Activated effector memory CD4-positive, alpha-beta T cell treated with anti-CD3 and anti-CD28 coated beads, Interleukin-2, amount 50 U/mL, for 16 hours (primary cell): Measurements from ENCODE around the gene ZDHHC14.
A peak's percentile ranks its signal among the peaks of the same experiment; 100 is the strongest.
"Not testable (repeated sequence)": the region's sequence is repeated elsewhere in the genome, so short reads cannot be mapped to it uniquely, and the experiment has no call there.

Experiments
- DNase-seq: peaks from one replicate; pipeline ENCODE4 v3.0.0-alpha.2; 2020

The ZDHHC14 gene

GRCh38 chr6:157381631-157382621 lies 936 bp downstream of the ZDHHC14 start:
- DNase-seq, result peak; percentile 87

DNA sequence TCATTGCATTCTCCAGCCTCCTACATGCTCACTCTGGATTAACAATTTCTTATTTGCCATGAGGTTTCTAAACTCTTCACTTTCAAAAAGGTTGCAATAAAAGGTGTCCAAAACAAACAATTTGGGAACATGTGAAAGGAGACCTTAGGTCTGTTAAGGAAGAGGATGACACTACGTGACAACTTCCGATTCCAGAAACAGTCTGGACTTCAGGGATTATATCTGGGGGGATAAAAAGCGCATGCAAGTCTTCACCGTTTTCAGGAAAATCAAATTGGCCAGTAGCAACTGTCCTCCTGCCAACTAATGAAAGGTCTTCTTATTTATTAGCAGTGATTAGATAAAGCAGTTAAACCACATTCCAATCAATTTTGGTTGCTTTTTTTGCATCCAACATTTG lies 1.8 kb downstream of the ZDHHC14 start:
- no peak for DNase-seq

- no peak for DNase-seq
Measured at GRCh38 chr6:157383471-157383870, 2.5 kb downstream of the ZDHHC14 start.

- not testable (repeated sequence) for DNase-seq
Measured at GRCh38 chr6:157384962-157385361, 4.0 kb downstream of the ZDHHC14 start.

DNA sequence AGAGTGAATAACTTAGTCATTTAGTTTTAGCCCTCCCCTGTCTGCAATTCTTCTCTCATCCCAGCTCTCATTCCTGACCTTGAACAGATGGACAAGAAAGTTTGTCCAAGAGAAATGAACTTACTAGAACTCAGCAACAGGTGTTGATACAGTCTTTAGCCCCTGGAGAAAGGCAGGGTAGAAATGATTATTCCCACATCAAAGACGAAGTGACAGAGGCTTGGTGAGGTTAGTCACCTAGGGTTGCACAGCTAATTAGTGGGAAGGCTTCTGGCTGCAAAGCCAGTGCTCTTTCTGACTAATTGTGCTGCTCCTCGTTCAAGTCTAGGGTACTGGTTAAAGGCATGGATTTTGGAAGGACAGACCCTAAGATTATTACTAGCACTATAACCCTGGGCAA lies 4.5 kb downstream of the ZDHHC14 start:
- no peak for DNase-seq

GRCh38 chr6:157386023-157386422 lies 5.0 kb downstream of the ZDHHC14 start:
- no peak for DNase-seq

- no peak for DNase-seq
Measured at GRCh38 chr6:157386454-157386853, 5.5 kb downstream of the ZDHHC14 start.

DNA sequence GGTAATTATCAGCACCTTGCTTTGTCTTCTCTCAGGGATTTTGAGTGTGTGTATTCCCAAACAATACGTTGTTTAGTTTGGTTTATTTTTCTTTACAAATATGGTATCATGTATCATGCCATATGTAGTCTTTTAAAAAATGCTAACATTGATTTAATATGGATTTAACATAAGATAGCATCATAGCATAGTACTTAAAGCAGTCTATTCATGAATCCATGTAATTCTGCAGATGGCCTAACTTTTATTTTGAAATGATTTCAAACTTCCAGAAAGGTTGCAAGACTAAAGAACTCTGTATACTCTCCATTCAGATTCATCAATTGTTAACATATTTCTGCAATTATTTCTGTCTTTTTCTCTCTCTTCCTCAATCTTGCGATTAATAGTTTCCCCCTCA lies 7.9 kb downstream of the ZDHHC14 start:
- DNase-seq, result no peak

DNA sequence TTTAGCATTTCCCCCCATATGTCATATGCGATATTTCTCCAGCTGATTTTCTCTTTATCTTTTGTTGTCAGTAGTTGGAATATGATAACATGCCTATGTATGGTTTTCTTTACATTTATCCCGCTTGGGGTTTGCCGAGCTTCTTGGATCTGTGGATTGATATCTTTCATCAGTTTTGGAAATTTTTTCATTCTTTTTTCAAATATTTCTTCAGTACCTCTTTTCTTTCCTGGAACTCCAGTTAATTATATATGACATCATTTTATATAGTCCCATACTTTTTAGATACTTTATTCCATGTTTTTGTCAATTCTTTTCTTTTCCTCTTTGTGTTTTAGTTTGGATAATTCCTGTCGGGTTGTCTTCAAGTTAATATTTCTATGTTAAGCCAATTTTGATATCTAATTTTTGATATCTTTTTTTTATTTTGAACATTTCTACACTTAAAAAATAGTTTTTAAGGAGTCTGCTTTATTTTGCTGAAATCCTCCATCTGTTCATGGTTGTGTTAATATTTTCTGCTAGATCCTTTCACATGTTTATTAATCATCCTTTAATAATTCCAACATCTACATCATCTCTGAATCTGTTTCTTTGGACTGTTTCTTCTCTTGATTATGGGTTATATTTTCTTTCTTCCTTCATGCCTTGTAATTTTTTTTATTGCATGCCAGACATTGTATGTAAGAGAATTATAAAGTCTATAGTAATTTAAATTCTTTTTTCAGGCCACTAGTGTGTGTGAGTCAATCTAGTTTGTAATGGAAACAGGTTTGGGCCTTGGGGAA lies 9.5 kb downstream of the ZDHHC14 start:
- no peak for DNase-seq

- DNase-seq, result no peak
Measured at GRCh38 chr6:157392927-157393668, 12.1 kb downstream of the ZDHHC14 start.

DNA sequence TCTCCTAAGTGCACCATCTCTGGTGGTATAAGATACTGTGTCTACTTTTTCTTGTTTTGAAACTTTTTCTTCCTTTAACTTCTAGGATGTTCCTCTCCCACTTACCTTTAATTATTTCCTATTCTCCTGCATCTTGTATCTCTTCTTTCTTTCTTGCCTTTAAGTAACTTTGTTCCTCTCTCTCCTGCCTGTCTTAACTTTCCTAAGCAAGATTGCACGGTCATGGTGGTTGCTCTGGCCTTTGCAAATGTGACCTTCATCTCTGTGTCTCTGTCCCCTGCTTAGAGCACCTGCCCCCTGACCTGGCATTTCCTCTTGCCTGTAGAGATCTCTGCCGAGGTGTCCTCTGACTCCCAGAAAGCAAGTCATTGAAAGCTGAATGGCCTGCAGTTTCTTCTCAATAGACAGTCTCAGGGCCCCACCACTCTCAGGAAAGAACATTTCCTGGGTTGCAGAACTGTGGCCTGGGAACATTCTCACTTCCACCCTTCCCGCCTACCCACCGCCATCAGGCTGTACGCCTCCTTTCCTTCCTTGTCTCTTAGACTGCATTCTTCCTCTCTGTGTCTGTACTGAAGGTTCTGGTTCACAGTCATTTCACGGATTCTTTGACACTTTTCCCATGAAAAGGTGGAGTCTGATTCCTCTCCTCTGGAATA lies 12.8 kb downstream of the ZDHHC14 start:
- DNase-seq, result no peak

DNA sequence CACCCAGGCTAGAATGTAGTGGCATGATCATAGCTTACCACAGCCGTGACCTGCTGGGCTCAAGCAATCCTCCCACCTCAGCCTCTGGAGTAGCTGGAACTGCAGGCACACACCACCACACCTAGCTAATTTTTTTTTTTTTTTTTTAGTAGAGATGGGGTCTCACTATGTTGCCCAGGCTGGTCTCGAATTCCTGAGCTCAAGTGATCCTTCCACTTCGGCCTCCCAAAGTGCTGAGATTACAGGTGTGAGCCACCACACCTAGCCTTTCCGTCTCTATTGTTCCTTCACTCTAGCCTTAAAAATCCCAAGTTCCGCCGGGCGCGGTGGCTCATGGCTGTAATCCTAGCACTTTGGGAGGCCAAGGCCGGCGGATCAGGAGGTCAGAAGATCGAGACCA lies 14.2 kb downstream of the ZDHHC14 start:
- DNase-seq, result not testable (repeated sequence)

DNA sequence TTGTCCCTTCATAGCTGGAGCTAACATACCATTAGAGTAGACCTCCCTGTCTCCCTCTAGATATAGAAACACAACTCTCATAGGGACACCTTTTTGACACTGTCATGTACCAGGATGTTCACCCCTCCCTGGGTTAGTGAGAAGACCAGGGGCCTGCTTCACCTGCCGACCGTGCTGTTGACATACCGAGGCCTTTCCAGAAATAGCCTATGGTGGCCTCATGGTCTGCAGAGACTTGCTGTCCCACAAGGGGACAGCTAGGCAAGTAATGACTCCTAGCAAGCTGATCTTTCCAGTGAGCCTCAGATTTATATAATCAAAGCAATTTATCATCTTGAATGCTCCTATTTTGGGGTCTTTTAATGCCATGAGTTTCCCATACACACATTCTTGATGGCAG lies 15.0 kb downstream of the ZDHHC14 start:
- no peak for DNase-seq

DNA sequence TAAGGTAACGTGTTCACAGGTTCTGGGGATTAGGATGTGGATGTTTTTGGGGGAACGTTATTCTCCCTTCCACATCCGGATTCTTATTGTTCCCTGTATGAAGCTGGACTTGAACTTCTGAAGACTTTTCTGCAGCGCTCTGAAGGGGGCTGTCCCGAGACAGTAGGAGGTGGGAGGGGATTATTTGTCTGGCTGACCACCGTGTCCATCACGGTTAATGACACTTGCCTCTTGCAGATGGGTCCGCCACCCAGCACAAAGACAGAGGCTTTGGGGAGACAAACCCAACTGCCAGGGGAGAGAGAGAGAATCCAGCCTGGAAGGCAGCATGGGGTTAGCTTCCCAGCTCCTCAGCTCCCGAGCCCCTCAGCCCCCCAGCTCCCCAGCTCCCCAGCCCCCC lies 16.7 kb downstream of the ZDHHC14 start:
- no peak for DNase-seq

- DNase-seq, result no peak
Measured at GRCh38 chr6:157398151-157398550, 17.2 kb downstream of the ZDHHC14 start.

- DNase-seq, result no peak
Measured at GRCh38 chr6:157400676-157401075, 19.7 kb downstream of the ZDHHC14 start.

GRCh38 chr6:157401734-157402338 lies 20.8 kb downstream of the ZDHHC14 start:
- DNase-seq, result no peak

DNA sequence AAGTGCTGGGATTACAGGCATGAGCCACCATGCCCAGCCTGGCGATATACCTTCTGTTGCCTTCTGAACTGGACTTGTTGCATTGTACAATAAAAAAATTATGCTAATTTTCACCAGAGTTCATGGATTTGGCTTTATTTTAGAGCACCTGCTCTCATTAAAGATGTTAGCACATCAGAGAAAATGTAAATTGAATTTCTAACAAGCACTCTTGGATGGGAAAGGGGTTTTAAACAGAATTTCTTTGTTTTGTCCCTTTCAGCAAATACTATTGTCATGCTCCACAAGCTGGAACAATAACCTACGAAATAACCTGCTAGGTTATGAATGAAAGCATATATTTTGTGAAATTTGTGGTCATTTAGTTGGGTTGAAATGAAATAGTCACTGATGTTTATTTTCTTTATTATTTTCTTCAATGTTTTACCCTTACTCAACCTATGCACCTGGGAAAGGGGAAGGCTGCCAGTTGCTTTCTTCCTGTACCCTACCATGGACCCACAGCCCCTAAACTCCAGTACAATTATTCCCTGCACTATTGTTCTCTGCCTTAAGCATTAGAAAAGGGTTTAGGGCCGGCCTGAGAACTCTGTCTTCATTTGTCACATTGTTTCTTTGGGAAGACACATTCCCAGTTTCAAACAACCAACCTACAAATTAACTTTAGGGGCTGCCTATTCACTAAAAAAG lies 22.2 kb downstream of the ZDHHC14 start:
- DNase-seq, result no peak

- no peak for DNase-seq
Measured at GRCh38 chr6:157403686-157404051, 22.7 kb downstream of the ZDHHC14 start.

GRCh38 chr6:157405986-157406385 lies 25.0 kb downstream of the ZDHHC14 start:
- no peak for DNase-seq

- no peak for DNase-seq
Measured at GRCh38 chr6:157406661-157407060, 25.7 kb downstream of the ZDHHC14 start.

- no peak for DNase-seq
Measured at GRCh38 chr6:157407646-157408045, 26.7 kb downstream of the ZDHHC14 start.
